ENCODE measurements around the gene NOTCH1.
"Not testable (repeated sequence)": the region's sequence is repeated elsewhere in the genome, so short reads cannot be mapped to it uniquely, and the experiment has no call there.

Gene NOTCH1

GRCh38 chr9:136564379-136564988 is 18.6 kb upstream of the NOTCH1 start:
- no peak for DNase-seq

DNA sequence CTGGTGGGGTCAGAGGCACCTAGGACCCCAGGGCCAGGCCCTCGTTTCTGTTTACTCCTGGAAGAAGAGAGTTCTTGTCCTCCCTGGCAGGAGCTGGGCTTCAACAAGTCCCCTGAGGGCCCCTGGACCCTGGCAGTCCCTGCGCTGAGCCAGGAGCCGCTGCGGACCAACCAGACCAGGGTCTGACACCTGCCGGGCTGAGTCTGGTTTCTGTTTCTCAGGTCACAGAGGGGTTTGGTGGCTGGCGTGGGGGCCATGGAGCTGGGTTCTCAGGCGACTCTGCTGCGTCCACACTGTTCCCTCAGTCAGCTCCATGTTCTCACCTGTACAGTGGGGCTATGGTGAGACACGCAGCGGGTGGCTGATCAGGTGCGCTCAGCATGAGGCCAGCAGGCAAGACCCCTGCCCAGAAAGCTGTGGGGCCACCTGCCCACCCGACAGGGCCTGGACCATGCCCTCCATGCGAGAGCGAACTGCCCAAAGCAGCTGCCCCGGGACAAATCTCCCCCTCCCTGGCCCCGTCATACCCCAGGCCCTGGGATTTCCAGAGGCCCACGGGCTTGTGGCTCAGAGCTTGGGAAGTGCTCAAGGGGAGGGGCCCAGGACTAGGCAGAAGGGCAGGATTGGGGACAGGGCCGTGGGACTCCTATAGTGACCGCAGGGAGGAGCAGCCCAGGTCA is 17.9 kb upstream of the NOTCH1 start:
- no peak for DNase-seq

DNA sequence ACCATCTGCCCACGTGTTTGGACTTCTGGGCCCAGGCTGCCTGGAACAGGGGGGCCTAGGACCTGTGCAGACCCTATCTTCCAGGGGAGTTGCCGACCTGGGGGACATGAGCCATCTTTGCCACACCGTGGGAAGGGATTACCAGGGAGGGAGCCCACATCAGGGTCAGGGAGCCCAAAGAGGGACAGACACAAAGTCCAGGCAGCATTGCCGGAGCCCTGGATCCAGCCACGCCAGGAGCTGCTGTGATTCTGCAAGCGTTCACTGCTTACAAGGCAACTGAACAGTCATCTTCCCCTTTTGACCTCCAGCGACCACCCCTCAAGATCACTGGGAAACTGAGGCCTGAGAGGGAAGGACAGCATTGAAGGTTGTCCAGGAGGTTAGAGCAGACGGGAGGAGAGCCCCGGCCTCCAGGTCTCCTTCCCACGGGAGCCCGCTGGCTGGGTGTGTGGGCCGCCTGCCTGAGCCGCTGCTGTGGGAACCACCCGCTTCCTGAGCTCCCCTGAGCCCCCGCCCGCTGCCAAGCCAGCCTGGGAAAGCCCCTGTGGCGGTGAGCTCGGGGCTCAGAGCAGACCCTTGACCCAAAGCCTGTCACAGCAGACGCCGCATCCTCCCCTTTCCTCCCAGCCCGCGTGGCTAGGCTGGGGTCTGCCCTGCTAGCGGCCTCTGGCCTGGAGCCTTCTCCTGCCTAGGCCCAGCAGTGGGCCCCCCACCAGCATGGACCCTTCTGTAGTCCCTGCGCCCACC is 17.1 kb upstream of the NOTCH1 start:
- DNase-seq: no peak

DNA sequence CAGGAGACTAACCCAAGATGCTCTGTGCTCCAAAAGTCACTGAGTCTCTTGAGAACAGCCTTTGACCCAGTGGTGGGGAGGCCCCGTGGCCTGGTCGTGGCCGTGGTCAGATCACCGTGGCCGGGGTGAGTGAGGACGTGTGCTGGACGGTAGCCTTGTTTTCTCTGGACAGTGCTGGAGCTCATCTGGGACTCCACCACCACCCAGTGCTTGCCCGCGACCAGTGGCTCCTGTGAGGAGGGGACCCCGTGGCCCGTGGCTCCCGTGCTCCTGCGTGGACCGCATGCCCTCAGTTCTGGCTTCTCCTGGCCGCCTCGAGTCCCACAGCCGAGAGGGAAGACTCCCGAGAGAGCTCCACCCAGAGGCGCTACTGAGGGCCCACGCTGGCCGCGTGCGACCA is 15.9 kb upstream of the NOTCH1 start:
- no peak for DNase-seq

- DNase-seq: no peak
These were observed 14.7 kb upstream of the NOTCH1 start for GRCh38 chr9:136560586-136560985.

- DNase-seq: not testable (repeated sequence)
These were observed 13.5 kb upstream of the NOTCH1 start for GRCh38 chr9:136559371-136559770.

DNA sequence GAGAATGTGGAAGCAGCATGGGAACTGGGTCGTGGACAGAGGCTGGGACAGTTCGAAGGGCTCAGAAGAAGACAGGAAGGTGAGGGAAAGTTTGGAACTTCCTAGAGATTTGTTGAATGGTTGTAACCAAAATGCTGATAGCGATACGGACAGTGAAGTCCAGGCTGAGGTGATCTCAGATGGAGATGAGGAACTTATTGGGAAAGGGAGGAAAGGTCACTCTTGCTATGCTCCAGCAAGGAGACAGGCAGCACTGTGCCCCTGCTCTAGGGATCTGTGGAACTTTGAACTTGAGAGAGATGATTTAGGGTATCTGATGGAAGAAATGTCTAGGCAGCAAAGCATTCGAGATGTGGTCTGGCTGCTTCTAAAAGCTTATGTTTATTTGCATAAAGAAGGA is 13.0 kb upstream of the NOTCH1 start:
- not testable (repeated sequence) for DNase-seq

- DNase-seq: no peak
These were observed 12.5 kb upstream of the NOTCH1 start for GRCh38 chr9:136558373-136558772.

DNA sequence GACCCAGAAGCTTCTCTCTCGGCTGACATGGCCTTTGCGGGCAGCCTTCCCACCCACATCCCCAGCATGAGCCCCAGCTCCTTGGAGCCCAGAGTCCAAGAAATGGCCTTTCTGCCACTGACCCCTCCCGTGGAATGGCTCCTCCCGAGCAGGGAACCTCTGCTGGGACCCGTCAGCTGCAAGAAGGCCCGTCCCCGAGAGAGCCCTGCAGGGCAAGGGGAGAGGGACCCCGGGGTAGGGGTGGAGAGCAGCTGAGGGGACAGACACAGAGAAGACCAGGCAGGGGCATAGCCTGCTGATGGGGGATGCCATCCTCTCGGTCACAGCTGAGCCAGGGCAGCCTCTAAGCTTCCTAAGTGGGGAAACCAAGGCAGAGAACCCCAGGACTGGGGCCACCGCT is 11.2 kb upstream of the NOTCH1 start:
- DNase-seq: no peak

GRCh38 chr9:136556166-136556565 is 10.3 kb upstream of the NOTCH1 start:
- no peak for DNase-seq

- DNase-seq: no peak
These were observed 9.0 kb upstream of the NOTCH1 start for GRCh38 chr9:136554870-136555269.

DNA sequence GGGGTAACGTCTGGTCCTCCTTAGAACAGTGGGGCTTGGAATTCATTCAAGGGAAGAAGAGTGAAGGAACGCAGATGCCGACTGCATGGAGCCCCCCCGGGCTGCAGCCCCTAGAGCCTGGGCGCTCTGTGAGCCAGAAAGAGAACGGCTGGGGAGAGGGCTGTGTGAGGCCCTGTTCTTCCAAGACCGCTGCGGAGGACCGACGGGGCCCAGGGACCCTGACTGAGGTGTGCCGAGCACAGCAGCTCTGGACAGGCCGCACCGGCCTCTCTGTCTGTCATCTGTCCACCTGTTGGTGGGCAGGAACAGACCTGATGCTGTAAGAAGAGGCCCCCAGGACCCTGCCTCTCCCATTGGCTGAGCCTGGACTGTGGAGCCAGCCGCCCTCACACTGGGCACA is 7.7 kb upstream of the NOTCH1 start:
- no peak for DNase-seq

GRCh38 chr9:136552117-136552703 is 6.4 kb upstream of the NOTCH1 start:
- DNase-seq: no peak

GRCh38 chr9:136551401-136552116 is 5.7 kb upstream of the NOTCH1 start:
- DNase-seq: no peak

GRCh38 chr9:136550439-136551289 is 4.8 kb upstream of the NOTCH1 start:
- DNase-seq: no peak

- no peak for DNase-seq
These were observed 3.4 kb upstream of the NOTCH1 start for GRCh38 chr9:136549010-136549980.

GRCh38 chr9:136547508-136548215 is 1.8 kb upstream of the NOTCH1 start:
- DNase-seq: no peak

GRCh38 chr9:136546697-136547501 is 1.1 kb upstream of the NOTCH1 start:
- DNase-seq: peak; percentile 7

- DNase-seq: no peak
These were observed 220 bp downstream of the NOTCH1 start for GRCh38 chr9:136545692-136545964.

Measured in NCI-H446 treated with DMSO at 0.1 percent for 48 hours (cell line).